OCI-LY1 (cell line): ENCODE results near the gene OSBPL3.

ENCODE experiments used
- EZH2 ChIP-seq: fragments of 200-600 bp; sonication (generic), shearing (Covaris generic); IDR thresholded peaks from 2 replicates; pipeline ENCODE4 v1.8.0; 2017; ENCODE audit warnings: borderline replicate concordance, mixed run types, mild to moderate bottlenecking, antibody characterized with exemption, low read length, moderate library complexity, mixed read lengths
- TF ChIP-seq, protein P1 (sequence below): fragments of 200-600 bp; sonication (generic), shearing (Covaris generic); IDR thresholded peaks from 2 replicates; pipeline ENCODE4 v1.5.1; 2017; ENCODE audit warnings: mild to moderate bottlenecking, antibody characterized with exemption, low read length, moderate library complexity, mixed read lengths

- TF ChIP-seq, protein P1, sequence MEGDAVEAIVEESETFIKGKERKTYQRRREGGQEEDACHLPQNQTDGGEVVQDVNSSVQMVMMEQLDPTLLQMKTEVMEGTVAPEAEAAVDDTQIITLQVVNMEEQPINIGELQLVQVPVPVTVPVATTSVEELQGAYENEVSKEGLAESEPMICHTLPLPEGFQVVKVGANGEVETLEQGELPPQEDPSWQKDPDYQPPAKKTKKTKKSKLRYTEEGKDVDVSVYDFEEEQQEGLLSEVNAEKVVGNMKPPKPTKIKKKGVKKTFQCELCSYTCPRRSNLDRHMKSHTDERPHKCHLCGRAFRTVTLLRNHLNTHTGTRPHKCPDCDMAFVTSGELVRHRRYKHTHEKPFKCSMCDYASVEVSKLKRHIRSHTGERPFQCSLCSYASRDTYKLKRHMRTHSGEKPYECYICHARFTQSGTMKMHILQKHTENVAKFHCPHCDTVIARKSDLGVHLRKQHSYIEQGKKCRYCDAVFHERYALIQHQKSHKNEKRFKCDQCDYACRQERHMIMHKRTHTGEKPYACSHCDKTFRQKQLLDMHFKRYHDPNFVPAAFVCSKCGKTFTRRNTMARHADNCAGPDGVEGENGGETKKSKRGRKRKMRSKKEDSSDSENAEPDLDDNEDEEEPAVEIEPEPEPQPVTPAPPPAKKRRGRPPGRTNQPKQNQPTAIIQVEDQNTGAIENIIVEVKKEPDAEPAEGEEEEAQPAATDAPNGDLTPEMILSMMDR: no peak
- TF ChIP-seq EZH2: no peak
Observed at GRCh38 chr7:24899161-24899560, 80.8 kb downstream of the OSBPL3 start.
